RPMI7951 (cell line): ENCODE results near the gene SDR9C7. TPM values are rescaled to one million over a fixed set of nuclear protein-coding genes. Genes with fewer than 3 reads are reported as not detected.
"Not testable (repeated sequence)": the region's sequence is repeated elsewhere in the genome, so short reads cannot be mapped to it uniquely, and the experiment has no call there.

Experiments used
- DNase-seq: peaks from one replicate; pipeline ENCODE4 v3.0.0-alpha.2; 2012; ENCODE audit warnings: low read depth
- total RNA-seq: library from RNA; depleted of rRNA; stranded (reverse); fragments of >200 nt; shearing (Covaris generic); gene quantifications from 2 replicates; pipeline ENCODE4 v1.2.3, GENCODE V29; 2014; rRNA removed

Gene SDR9C7
- not detected in 2 replicates for total RNA-seq

- no peak for DNase-seq
These were observed at the start of gene SDR9C7 for GRCh38 chr12:56933826-56934625. Gene SDR9C7 (minus strand): TSS chr12:56934408. CDS start chr12:56934261, 147 bp downstream.

- no peak for DNase-seq
These were observed 49.2 kb upstream of the SDR9C7 start for GRCh38 chr12:56983386-56983785.

- DNase-seq = not testable (repeated sequence)
These were observed 48.5 kb upstream of the SDR9C7 start for GRCh38 chr12:56982578-56983236.

- DNase-seq = no peak
These were observed 46.8 kb upstream of the SDR9C7 start for GRCh38 chr12:56980941-56981530.

GRCh38 chr12:56980268-56980667, 46.1 kb upstream of the SDR9C7 start:
- DNase-seq = no peak

- no peak for DNase-seq
These were observed 45.4 kb upstream of the SDR9C7 start for GRCh38 chr12:56979628-56980027.

- no peak for DNase-seq
These were observed 44.4 kb upstream of the SDR9C7 start for GRCh38 chr12:56978397-56979138.

GRCh38 chr12:56977361-56977760, 43.2 kb upstream of the SDR9C7 start:
- not testable (repeated sequence) for DNase-seq

- not testable (repeated sequence) for DNase-seq
These were observed 40.0 kb upstream of the SDR9C7 start for GRCh38 chr12:56974224-56974623.

GRCh38 chr12:56968910-56969309, 34.7 kb upstream of the SDR9C7 start:
- DNase-seq = not testable (repeated sequence)

GRCh38 chr12:56965997-56966642, 31.9 kb upstream of the SDR9C7 start:
- not testable (repeated sequence) for DNase-seq

GRCh38 chr12:56965124-56965523, 30.9 kb upstream of the SDR9C7 start:
- DNase-seq = not testable (repeated sequence)

- not testable (repeated sequence) for DNase-seq
These were observed 29.3 kb upstream of the SDR9C7 start for GRCh38 chr12:56963557-56963956.

GRCh38 chr12:56962247-56962646, 28.0 kb upstream of the SDR9C7 start:
- not testable (repeated sequence) for DNase-seq

GRCh38 chr12:56958422-56958821, 24.2 kb upstream of the SDR9C7 start:
- no peak for DNase-seq

GRCh38 chr12:56957229-56958052, 23.2 kb upstream of the SDR9C7 start, which contains the start of gene RDH16:
Gene RDH16 (minus strand): TSS chr12:56957608. CDS start chr12:56957462, 146 bp downstream.
- DNase-seq = peak; percentile 19

GRCh38 chr12:56955631-56956256, 21.5 kb upstream of the SDR9C7 start:
- DNase-seq = no peak

- no peak for DNase-seq
These were observed 20.7 kb upstream of the SDR9C7 start for GRCh38 chr12:56954958-56955355.

- no peak for DNase-seq
These were observed 20.1 kb upstream of the SDR9C7 start for GRCh38 chr12:56954057-56954957.
